Measurements from ENCODE around the gene PCDHGA9.

DNA sequence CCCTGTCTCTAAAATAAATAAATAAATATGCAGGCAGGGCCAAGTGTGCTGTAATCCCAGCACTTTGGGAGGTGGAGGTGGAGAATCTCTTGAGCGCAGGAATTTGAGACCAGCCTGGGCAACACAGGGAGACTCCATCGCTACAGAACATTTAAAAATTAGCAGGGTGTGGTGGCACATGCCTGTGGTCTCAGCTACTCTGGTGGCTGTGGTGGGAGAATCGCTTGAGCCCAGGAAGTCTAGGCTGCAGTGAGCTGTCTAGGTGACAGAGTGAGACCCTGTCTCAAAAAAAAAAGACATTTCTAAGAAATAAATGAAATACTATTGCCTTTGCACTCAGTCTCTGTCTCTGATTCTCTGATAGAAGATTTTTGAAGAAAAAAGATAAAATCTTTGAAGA is 9.0 kb downstream of the PCDHGA9 start:
- TF ChIP-seq, protein P1, sequence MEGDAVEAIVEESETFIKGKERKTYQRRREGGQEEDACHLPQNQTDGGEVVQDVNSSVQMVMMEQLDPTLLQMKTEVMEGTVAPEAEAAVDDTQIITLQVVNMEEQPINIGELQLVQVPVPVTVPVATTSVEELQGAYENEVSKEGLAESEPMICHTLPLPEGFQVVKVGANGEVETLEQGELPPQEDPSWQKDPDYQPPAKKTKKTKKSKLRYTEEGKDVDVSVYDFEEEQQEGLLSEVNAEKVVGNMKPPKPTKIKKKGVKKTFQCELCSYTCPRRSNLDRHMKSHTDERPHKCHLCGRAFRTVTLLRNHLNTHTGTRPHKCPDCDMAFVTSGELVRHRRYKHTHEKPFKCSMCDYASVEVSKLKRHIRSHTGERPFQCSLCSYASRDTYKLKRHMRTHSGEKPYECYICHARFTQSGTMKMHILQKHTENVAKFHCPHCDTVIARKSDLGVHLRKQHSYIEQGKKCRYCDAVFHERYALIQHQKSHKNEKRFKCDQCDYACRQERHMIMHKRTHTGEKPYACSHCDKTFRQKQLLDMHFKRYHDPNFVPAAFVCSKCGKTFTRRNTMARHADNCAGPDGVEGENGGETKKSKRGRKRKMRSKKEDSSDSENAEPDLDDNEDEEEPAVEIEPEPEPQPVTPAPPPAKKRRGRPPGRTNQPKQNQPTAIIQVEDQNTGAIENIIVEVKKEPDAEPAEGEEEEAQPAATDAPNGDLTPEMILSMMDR (conservative IDR thresholded peaks at IDR 0.05; ENCODE audit: low read depth, low read length), result no peak
- TF ChIP-seq EZH2 (IDR thresholded peaks at IDR 0.05; ENCODE audit: low read length, unreplicated experiment), result no peak

All from PC-3 (cell line).